Suprapubic skin (tissue), 3 donors: ENCODE results near the gene LRRC3B.

Experiments
- CTCF ChIP-seq, 2 donors: fragments of 200-600 bp in 1 of 2; fragments of 450-650 bp in 1 of 2; sonication (generic) in 1 of 2; IDR thresholded peaks; one replicate each; pipeline ENCODE4 v1.5.1; 2016 to 2019; ENCODE audit warnings: antibody characterized with exemption in 2 of 2, mild to moderate bottlenecking in 1 of 2, moderate library complexity in 1 of 2
- EP300 ChIP-seq: sonication (generic); formaldehyde crosslinking; IDR thresholded peaks from one replicate; pipeline ENCODE4 v1.6.1; 2017; ENCODE audit warnings: antibody characterized with exemption
- POLR2A ChIP-seq, 2 donors: fragments of 450-650 bp; IDR thresholded peaks; one replicate each; pipeline ENCODE4 v1.6.1; 2017; ENCODE audit warnings: antibody characterized with exemption in 2 of 2, mild to moderate bottlenecking in 2 of 2, moderate library complexity in 2 of 2

- TF ChIP-seq CTCF (IDR thresholded peaks at IDR 0.05) (no peak), POLR2A (IDR thresholded peaks at IDR 0.05) (no peak), EP300 (no peak)
Measured at GRCh38 chr3:26719134-26719533, 96.6 kb downstream of the LRRC3B start.
